ENCODE results near the gene SCT.
"Not testable (repeated sequence)": the region's sequence is repeated elsewhere in the genome, so short reads cannot be mapped to it uniquely, and the experiment has no call there.

SCT gene

GRCh38 chr11:655036-655726, 28.2 kb upstream of the SCT start:
- H3K4me3 ChIP-seq (ENCODE audit: low read depth, low read length) = no peak overlapping the region
- TF ChIP-seq, protein P1, sequence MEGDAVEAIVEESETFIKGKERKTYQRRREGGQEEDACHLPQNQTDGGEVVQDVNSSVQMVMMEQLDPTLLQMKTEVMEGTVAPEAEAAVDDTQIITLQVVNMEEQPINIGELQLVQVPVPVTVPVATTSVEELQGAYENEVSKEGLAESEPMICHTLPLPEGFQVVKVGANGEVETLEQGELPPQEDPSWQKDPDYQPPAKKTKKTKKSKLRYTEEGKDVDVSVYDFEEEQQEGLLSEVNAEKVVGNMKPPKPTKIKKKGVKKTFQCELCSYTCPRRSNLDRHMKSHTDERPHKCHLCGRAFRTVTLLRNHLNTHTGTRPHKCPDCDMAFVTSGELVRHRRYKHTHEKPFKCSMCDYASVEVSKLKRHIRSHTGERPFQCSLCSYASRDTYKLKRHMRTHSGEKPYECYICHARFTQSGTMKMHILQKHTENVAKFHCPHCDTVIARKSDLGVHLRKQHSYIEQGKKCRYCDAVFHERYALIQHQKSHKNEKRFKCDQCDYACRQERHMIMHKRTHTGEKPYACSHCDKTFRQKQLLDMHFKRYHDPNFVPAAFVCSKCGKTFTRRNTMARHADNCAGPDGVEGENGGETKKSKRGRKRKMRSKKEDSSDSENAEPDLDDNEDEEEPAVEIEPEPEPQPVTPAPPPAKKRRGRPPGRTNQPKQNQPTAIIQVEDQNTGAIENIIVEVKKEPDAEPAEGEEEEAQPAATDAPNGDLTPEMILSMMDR (conservative IDR thresholded peaks at IDR 0.05; ENCODE audit: low read depth, low read length) = no peak
- DNase-seq (ENCODE audit: low read depth) = no peak

- not testable (repeated sequence) for H3K4me3 ChIP-seq (ENCODE audit: low read depth, low read length); DNase-seq (ENCODE audit: low read depth)
Measured at GRCh38 chr11:654444-654843, 27.5 kb upstream of the SCT start.

DNA sequence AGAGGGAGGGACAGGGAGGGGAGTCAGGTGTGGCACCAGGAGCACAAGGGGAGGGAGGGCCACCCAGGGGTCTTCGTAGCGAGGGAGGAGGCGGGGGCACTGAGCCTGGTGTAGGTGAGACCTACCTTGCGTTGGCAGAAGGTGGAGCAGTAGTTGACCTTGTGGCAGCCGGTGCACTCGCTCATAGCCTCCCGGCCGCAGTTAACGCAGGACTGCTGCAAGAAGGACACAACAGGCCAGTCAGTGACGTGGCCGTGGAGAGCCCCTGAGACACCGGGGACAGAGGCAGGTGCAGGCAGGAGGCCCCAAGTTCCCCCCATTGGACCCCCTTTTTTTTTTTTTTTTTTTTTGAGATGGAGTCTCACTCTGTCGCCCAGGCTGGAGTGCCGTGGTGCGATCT, 26.9 kb upstream of the SCT start:
- no peak for DNase-seq (ENCODE audit: low read depth)
- no peak overlapping the region for H3K4me3 ChIP-seq (ENCODE audit: low read depth, low read length)
- TF ChIP-seq, protein P1 (conservative IDR thresholded peaks at IDR 0.05; ENCODE audit: low read depth, low read length) = no peak

GRCh38 chr11:653136-653535, 26.2 kb upstream of the SCT start:
- not testable (repeated sequence) for DNase-seq (ENCODE audit: low read depth); H3K4me3 ChIP-seq (ENCODE audit: low read depth, low read length)

GRCh38 chr11:650482-650881, 23.5 kb upstream of the SCT start:
- no peak overlapping the region for H3K4me3 ChIP-seq (ENCODE audit: low read depth, low read length)
- TF ChIP-seq, protein P1 (conservative IDR thresholded peaks at IDR 0.05; ENCODE audit: low read depth, low read length) = no peak
- no peak for DNase-seq (ENCODE audit: low read depth)

- DNase-seq (ENCODE audit: low read depth); H3K4me3 ChIP-seq (ENCODE audit: low read depth, low read length): not testable (repeated sequence)
Measured at GRCh38 chr11:647672-648158, 20.7 kb upstream of the SCT start.

GRCh38 chr11:646214-646613, 19.2 kb upstream of the SCT start:
- TF ChIP-seq, protein P1 (conservative IDR thresholded peaks at IDR 0.05; ENCODE audit: low read depth, low read length) = no peak
- no peak for DNase-seq (ENCODE audit: low read depth)
- H3K4me3 ChIP-seq (ENCODE audit: low read depth, low read length) = no peak overlapping the region

DNA sequence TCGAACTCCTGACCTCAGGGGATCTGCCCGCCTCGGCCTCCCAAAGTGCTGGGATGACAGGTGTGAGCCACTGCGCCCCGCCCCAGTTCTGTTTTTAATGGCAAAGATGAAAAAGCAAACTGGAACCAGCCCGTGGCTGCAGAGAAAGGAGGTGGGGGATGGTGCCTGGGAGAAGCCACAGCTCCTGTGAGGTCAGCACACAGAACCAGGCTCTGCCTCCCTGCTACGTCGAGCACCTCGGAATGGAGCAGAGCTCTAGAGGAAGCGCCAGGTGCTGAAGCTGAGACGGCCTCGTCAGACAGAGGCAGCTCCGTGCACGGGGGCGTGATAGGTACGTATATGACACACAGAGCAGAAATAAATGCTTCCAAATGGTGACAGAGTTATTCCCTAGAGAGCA, 18.6 kb upstream of the SCT start:
- H3K4me3 ChIP-seq (ENCODE audit: low read depth, low read length) = no peak overlapping the region
- DNase-seq (ENCODE audit: low read depth) = no peak
- TF ChIP-seq, protein P1 (conservative IDR thresholded peaks at IDR 0.05; ENCODE audit: low read depth, low read length) = no peak
